ENCODE measurements around the gene CLCN6. TPM values are rescaled to one million over a fixed set of nuclear protein-coding genes. Genes with fewer than 3 reads are reported as not detected.

CLCN6 gene
- total RNA-seq, 1 experiment from 2014 or later: 48.1 TPM

DNA sequence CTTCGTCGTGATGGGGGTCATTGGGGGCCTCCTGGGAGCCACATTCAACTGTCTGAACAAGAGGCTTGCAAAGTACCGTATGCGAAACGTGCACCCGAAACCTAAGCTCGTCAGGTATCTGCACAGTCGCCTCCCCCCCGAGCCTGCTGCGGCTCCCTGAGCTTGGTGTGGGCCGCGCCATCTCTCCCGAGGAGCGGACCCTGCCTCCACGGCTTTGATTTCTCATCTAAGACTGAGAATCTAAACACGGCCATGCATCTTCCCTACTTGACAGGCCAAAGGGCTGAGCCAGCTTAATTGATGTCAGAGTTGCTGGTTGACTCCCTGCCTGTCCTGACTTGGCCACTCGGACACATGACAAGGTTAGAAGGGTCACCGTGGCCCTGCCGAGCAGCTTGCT, 22.5 kb downstream of the CLCN6 start:
- no peak for TF ChIP-seq EZH2 (IDR thresholded peaks at IDR 0.05; ENCODE audit: borderline replicate concordance, low read depth, low read length, poor library complexity, severe bottlenecking)
- TF ChIP-seq, protein P1, sequence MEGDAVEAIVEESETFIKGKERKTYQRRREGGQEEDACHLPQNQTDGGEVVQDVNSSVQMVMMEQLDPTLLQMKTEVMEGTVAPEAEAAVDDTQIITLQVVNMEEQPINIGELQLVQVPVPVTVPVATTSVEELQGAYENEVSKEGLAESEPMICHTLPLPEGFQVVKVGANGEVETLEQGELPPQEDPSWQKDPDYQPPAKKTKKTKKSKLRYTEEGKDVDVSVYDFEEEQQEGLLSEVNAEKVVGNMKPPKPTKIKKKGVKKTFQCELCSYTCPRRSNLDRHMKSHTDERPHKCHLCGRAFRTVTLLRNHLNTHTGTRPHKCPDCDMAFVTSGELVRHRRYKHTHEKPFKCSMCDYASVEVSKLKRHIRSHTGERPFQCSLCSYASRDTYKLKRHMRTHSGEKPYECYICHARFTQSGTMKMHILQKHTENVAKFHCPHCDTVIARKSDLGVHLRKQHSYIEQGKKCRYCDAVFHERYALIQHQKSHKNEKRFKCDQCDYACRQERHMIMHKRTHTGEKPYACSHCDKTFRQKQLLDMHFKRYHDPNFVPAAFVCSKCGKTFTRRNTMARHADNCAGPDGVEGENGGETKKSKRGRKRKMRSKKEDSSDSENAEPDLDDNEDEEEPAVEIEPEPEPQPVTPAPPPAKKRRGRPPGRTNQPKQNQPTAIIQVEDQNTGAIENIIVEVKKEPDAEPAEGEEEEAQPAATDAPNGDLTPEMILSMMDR (conservative IDR thresholded peaks at IDR 0.05; ENCODE audit: low read depth, low read length): no peak
- intact Hi-C loops (cut with micrococcal nuclease; ENCODE audit: unreplicated experiment): no loop called here
- DNase-seq (ENCODE audit: low spot score): no peak
- H3K27me3 ChIP-seq (replicated peaks; ENCODE audit: insufficient read depth, low read depth, low read length, poor library complexity): no peaks in the 10 kb centered on the region
- ChIA-PET POLR2A (ENCODE audit: low non-redundant PET) (no interaction called here), CTCF (no interaction called here)
- H3K4me1 ChIP-seq (ENCODE audit: insufficient read depth, low read length, poor library complexity, severe bottlenecking): no peaks in the 10 kb centered on the region
- no peak overlapping the region for H3K4me3 ChIP-seq (ENCODE audit: low read depth, low read length, poor library complexity, severe bottlenecking)
- H3K9me3 ChIP-seq (ENCODE audit: low read depth, low read length, poor library complexity, severe bottlenecking): no peaks in the 10 kb centered on the region
- BruUV-seq (replicated peaks): no TSS peak
- H3K27ac ChIP-seq (ENCODE audit: low read depth, low read length, poor library complexity, severe bottlenecking): no peak overlapping the region
- peaks cover 77% of the 10 kb centered on the region for H3K36me3 ChIP-seq (ENCODE audit: insufficient read depth, low read length, poor library complexity, severe bottlenecking)

DNA sequence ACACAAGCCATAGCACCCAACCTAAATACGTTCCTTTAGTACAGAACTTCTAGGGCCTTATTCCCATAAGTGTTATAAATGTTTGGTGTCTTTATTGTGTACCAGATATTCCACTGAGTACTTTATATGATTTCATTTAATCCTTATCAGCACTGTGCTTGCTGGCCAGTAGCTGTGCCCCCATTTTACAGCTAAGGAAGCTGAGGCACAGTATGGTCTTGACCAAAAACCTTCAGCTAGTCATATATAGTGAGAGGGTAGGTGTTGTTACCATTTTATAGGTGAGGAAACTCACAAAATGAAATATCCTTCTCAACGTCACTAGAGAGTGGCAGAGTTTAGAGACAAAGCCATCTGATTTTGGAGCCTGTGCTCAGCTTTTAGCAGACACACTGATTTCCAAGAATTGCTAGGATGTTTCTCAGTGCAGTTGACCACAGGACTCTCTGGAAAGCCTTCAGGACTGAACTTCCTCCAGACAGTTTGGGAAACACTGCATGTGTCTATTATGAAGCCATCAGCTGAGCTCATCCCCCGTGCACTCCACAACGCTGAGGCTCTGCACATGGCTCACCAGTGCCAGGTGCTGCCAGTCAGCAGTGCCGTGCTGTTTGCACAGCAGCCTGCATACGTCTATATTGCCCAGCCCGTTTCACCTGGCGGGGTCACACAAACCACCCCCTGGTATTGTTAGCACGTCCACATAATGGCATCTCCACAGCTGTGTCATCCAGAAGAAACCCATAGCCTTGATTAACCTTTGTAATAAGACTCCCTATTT, 26.1 kb downstream of the CLCN6 start:
- POLR2A ChIA-PET (ENCODE audit: low non-redundant PET): no interaction called here
- CTCF ChIA-PET: no interaction called here
- no peaks in the 10 kb centered on the region for H3K4me1 ChIP-seq (ENCODE audit: insufficient read depth, low read length, poor library complexity, severe bottlenecking)
- peaks cover 72% of the 10 kb centered on the region for H3K36me3 ChIP-seq (ENCODE audit: insufficient read depth, low read length, poor library complexity, severe bottlenecking)
- H3K4me3 ChIP-seq (ENCODE audit: low read depth, low read length, poor library complexity, severe bottlenecking): no peak overlapping the region
- H3K27me3 ChIP-seq (replicated peaks; ENCODE audit: insufficient read depth, low read depth, low read length, poor library complexity): no peaks in the 10 kb centered on the region
- no TSS peak for BruUV-seq (replicated peaks)
- H3K27ac ChIP-seq (ENCODE audit: low read depth, low read length, poor library complexity, severe bottlenecking): no peak overlapping the region
- intact Hi-C loops (cut with micrococcal nuclease; ENCODE audit: unreplicated experiment): no loop called here
- H3K9me3 ChIP-seq (ENCODE audit: low read depth, low read length, poor library complexity, severe bottlenecking): no peaks in the 10 kb centered on the region
- TF ChIP-seq, protein P1 (conservative IDR thresholded peaks at IDR 0.05; ENCODE audit: low read depth, low read length): no peak
- no peak for TF ChIP-seq EZH2 (IDR thresholded peaks at IDR 0.05; ENCODE audit: borderline replicate concordance, low read depth, low read length, poor library complexity, severe bottlenecking)
- no peak for DNase-seq (ENCODE audit: low spot score)

DNA sequence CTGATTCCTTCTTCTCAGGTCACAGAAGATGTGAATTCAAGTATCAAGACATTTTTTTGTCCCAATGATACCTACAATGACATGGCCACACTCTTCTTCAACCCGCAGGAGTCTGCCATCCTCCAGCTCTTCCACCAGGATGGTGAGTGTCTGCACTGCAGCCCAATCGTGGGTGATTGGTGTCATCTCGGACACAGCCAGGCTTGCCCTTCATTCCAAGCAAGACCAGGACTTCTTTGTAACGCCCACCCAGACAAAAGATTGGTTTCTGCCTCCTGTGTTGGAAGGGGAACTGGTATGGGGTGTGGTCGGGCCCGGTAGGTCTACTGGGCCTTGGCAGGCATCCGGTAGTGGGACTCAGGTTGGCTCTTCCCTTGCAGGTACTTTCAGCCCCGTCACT, 27.5 kb downstream of the CLCN6 start:
- BruUV-seq (replicated peaks): no TSS peak
- ChIA-PET POLR2A (ENCODE audit: low non-redundant PET) (no interaction called here), CTCF (no interaction called here)
- no peak overlapping the region for H3K27ac ChIP-seq (ENCODE audit: low read depth, low read length, poor library complexity, severe bottlenecking)
- H3K36me3 ChIP-seq (ENCODE audit: insufficient read depth, low read length, poor library complexity, severe bottlenecking): peaks cover 70% of the 10 kb centered on the region
- no peaks in the 10 kb centered on the region for H3K4me1 ChIP-seq (ENCODE audit: insufficient read depth, low read length, poor library complexity, severe bottlenecking)
- H3K27me3 ChIP-seq (replicated peaks; ENCODE audit: insufficient read depth, low read depth, low read length, poor library complexity): no peaks in the 10 kb centered on the region
- no peaks in the 10 kb centered on the region for H3K9me3 ChIP-seq (ENCODE audit: low read depth, low read length, poor library complexity, severe bottlenecking)
- TF ChIP-seq, protein P1 (conservative IDR thresholded peaks at IDR 0.05; ENCODE audit: low read depth, low read length): no peak
- TF ChIP-seq EZH2 (IDR thresholded peaks at IDR 0.05; ENCODE audit: borderline replicate concordance, low read depth, low read length, poor library complexity, severe bottlenecking): no peak
- no peak for DNase-seq (ENCODE audit: low spot score)
- intact Hi-C loops (cut with micrococcal nuclease; ENCODE audit: unreplicated experiment): no loop called here
- no peak overlapping the region for H3K4me3 ChIP-seq (ENCODE audit: low read depth, low read length, poor library complexity, severe bottlenecking)

Measured in A673 (cell line).